Activated CD4-positive, alpha-beta T cell treated with anti-CD3 and anti-CD28 coated beads, Interleukin-2, amount 50 U/mL, for 24 hours (primary cell): ENCODE data around the gene HYAL3.

ENCODE experiments used
- DNase-seq, 2 donors: peaks; one replicate each; pipeline ENCODE4 v3.0.0-alpha.2; 2020; ENCODE audit warnings: low read depth in 1 of 2, low spot score in 1 of 2

HYAL3 gene

DNA sequence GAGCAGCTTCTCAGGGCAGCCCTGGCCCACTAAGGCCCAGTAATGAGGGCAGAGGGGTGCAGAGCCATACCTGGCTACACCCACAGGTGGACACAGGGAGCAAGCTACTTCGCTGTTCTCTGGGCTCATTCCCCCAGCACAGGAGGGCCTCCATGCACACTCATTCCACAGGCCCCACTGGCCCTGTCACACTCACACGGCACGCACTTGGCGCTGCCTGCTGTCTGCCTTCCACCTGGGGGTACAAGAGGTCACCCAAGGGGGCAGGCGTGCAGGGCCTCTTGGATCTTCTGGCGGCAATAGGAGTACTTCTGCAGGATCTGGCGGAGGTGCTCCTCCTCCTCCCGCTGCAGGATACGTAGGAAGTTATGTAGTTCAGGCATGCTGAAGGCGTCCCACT is 31.1 kb upstream of the HYAL3 start:
- no peak for DNase-seq

DNA sequence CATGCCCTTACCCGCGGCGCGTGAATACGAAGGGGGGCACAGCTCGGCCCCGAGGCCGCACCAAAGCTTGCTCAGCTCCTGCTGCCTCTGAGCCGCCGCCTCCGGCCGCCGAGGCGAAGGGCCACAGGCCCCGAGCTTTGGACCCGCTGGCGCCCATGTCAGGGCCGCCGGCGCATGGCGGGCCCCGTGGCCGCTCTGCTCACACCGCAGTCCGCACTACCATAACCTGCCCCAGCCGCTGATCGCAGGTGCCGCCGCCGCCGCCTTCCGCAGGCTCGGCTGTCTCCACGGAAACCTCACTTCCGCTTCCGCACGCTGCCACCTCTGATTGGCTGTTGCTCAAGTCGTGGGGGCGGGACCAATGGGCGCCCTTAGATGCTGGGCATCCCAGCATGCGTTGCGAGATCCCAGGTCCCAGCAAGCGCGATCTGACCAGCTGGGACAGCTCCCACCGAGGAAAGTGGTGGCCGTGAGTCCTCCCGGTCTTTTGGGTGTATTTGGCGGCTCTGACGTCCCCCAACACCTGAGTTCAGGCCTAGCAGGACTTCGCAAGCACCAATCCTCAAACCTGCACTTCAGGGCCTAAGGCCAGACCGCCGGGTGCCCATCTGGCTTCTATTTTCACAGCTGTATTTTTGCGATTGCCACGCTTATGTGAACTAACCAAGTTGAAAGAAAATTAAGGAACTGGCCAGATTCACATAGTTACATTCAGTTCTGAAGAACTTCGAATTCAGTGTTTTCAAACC is 28.9 kb upstream of the HYAL3 start, which contains the start of gene TUSC2:
TSS of gene TUSC2 (minus strand) at position 281 of the 749 bp plus-strand sequence. CDS start at position 157, 124 bp downstream.
- peak; percentile 84 to 94 for DNase-seq

DNA sequence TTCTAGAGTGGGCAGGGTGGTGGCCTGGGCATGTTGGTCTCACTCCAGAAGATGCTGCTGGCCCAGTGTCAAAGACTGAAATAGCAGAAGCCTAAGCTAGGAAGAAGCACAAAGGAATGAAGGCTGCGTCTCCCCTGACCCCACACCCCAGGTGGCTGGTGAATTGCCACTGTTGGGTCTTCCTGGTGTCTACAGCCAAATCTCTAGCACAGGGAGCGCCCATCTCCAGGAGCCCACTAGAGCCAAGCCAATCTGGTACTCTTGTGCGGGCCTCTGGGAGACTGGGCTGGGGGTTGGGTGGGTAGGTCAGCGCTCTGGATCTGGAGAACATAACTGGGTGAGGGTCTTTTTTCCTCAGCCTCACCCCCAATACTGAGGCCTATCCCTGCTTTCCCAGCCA is 27.9 kb upstream of the HYAL3 start:
- DNase-seq = no peak

DNA sequence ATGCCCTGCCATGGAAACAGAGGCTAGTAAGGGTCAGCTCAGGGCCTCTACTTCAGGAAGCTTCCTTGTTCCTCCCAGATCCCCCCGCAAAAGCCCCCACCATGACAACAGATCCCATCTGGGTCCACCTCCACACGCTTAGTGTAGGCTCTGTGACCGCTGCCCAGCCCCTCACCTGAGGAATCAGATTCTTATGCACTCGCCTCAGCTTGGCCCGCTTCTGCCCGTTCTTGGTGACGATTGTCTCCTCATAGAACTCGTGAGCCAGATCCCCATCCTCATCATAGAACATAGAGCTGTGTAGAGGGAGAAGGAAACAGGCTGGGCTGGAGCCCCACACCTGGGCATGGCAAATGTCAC is 27.0 kb upstream of the HYAL3 start:
- DNase-seq = no peak

DNA sequence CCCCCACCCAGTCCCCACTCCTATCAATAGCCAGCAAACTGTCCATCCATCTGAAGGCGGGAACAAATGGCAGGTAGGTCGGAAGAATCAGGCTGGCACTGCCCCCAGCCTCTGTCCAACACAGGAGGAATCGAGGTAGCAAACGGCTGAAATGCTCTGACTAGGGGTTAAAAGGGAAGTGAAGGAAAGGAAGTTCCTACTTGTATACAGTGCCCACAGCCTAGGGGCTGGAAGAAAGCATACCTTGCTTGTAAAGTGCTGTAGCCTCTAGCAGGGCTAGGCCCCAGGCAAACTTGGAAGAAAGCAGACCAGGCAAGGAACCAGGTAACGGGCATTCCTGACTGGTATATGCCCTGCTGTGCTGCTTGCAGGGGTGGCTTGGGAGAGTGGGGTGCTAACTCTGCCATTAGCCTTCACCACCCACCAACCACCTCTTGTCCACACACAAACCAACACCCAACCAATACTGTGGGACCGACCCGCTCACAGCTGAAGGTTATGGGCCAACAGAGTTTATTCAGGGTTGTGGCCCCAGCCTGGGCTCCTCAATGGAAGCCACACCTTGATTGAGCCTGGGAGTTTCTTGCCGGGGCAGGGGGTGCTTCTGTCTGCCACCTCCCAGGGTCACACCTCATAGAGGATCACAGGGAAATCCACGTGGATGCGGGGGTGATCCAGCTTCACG is 26.4 kb upstream of the HYAL3 start:
- no peak for DNase-seq

DNA sequence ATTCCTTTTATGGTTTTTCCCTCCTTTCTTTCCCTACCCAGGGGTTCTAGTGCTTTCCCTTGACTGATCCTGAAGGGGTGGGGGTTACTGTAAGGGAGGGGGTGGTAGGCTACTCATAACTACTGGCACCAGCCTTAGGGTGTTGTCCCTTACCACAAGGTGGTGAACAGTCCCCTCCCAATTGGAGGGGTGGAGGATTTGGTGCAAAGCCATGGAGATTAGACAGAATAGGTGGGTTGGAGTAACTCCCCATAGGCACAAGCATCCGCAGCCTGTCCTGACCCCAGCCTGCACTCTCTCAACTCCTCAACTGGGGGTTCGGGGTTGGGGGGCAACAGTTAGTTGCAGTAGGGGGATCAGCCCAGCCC is 25.9 kb upstream of the HYAL3 start:
- DNase-seq = no peak

DNA sequence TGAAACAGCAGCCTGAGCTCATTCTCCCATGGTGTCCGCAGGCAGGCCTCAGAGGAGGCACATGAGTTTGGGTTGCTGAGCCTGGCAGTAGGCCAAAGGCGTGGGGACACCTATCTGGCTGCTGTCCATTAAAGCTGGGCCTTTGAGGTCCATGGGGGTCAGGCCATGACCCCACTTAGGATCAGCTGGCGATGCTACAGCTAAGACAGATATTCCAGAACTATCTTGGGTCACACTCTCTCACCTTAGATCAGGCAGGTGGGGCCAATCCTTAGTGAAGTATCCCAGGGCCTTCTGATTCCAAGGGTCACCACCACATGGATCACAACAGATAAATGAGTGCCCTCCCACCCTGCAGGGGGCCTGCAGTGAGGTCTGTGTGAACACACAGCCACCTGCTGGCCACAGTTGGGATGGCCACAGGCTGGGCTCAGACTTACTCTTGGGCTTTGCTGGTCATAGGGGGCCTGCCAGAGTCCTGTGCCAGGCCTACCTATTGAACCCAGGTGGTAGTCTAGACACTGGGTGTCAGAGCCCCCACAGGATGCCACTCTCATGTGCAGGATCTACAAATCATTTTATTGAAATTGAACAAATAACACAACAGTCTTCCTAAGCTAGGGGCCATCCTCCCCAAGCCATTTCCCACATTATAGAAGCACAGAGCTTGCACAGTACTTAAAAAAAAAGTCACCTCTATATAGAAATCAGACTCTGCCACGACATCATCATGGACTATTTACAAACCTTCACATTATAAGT is 25.3 kb upstream of the HYAL3 start:
- no peak for DNase-seq

DNA sequence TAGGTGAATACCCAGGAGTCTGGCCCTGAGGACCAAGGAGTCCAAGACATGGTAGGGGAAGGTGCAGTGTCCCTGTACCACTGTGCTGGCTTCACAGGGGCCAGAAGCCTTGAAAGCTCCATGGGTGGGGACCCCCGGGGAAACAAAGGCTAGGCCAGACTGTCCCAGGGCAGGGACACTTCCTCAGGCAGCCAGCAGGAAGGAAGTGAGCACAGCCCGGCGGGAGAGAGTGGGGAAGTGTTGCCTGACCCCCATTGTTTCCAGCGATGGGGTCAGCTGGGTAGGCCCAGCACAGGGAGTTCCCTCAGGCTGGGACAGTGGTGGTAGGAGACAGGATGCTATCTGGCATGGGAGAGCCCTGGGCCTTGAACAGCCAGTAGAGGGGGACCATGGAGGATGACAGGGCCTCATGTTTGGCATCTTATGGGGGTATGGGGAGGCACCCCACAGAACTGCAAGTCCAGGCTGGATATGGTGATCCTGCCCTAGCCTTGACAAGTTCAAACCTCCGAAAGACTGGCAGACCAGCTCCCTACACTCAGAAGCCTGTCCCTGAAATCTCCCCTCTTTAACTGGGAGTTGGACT is 24.5 kb upstream of the HYAL3 start:
- no peak for DNase-seq

DNA sequence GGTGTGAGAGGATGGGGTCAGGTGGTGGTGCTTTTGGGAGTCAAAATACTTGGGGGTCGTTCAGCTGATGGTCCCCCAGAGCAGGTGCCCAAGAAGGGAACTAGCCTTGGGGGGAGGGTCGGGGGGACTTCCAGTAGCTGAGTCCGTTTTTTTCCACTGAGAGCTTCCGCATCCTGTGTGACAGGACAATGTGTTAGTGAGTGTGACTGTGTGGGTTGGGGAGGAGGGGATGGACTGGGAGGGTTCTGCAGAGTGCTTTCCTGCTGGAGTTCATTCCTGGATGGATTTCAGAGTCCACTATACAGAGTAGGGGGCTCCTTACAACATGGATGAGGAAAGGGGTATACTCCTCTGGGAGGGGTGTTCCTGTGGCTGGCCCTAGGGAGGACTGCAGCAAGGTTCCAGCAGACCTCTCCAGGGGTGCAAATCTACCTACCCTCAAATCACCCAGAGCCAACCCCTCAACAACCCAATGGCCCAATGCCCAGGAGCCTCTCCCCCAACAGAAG is 23.9 kb upstream of the HYAL3 start:
- DNase-seq = no peak

DNA sequence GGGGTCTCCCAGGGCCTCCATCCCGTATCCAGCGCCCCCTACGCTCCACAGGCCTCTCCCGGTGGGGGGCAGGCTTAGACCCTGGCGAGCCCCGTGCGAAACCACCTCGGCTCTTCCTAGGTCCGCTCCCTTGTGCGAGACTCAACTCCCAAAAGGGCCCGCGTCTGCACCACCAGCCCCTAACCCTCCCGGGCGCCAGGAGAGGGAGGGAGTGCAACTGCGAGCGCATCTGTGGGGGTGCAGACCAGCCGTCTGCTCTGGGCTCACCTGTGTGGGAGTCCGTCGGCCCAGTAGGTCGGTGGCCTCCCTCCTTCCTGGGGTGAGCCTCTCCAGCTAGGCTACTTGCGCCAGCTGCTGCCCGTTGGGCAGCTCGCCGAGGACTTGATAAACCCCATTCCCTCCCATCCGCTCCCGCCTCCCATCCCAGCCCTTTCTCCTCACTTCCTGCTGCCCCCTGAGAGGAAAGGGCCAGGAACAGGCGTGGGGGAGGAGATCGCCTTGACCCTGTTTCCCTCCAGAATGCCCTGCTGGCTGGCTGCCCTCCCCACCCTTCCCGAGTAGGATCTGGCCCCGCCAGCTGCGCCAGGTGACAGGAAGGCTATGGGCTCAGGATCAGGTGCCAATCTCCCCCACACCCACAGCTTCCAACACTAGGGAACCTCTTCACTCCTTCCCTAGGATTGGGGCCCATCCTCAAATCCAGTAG is 23.3 kb upstream of the HYAL3 start, which contains the start of gene HYAL2:
TSS of gene HYAL2 (minus strand) at position 360 of the 706 bp plus-strand sequence. CDS start 2,256 bp downstream, outside the sequence.
- DNase-seq = no peak

DNA sequence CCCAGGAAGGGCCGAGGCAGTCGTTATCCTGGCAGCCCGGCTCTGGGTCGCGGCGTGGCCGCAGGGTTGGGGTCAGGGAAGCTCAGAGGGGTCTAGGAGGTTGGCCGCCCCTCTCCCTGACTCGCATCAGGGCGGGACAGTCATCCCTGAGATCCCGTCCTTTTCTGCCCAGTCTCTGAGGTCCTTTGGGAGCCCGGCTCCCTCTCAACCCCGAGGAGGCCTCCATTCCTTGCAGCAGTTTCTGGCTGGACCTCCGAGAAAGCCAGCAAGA is 22.8 kb upstream of the HYAL3 start:
- DNase-seq = no peak

DNA sequence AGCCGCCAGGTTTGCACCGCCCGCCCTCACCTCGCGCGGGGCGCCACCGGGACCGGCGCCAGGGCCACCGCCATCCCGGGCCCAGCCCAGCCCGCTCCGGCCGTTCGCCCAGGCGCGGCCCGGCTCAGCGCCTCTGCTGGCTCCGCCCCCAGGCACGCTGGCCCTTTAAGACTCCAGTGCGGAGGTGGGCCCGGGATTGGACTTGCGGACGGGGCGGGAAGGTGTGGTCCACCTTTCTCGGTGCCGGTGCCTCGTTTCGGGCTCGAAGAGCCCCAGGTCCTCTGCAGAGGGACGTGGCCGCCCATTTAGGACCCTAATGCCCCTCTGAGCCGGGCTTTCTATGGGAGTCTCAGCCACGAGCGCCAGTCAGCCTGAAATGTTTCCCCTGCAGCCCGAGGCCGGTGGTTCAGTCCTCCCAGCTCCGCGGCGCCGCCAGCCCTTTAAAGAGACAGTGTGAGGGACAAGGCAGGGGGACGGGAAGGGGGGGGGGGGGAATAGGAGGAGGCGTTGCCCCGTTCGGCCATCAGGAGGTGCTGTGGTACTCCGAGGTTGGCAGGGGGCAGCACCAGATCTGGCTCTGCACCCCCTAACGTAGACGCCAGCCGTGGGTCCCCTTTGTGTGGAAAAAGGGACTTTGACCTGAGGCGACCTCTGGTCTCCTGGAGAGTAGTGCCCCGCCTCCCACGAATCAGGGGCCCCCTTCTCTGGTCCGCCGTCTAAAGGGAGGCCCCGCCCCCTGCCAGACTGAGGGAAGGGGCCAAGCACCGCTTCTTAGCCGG is 22.3 kb upstream of the HYAL3 start:
- DNase-seq = peak; percentile 75 to 78

DNA sequence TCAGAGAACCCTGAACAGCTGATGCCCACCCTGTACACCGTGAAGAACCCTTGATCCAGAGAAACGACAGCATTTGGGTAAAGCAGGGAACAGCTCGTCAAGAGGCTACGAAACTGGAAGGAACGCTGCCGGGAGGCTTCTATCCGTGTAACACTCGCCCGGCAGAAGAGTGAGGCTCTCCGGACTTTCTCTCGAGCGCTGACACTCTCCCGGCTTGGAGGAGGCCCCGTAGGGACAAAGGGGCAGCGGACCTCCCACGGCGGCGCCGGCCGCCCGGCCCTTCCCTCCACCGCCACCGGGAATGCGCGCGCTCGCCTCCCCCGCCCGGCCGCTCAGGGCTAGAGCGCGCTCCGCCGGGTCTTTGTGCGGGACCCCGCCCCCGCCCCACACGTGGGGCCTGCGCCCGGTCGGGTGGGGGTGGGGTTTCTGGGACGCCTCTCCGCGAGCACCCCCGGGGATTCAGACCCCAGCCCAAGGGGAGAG is 21.7 kb upstream of the HYAL3 start:
- DNase-seq = peak in 1 of 2 donors; percentile 47

DNA sequence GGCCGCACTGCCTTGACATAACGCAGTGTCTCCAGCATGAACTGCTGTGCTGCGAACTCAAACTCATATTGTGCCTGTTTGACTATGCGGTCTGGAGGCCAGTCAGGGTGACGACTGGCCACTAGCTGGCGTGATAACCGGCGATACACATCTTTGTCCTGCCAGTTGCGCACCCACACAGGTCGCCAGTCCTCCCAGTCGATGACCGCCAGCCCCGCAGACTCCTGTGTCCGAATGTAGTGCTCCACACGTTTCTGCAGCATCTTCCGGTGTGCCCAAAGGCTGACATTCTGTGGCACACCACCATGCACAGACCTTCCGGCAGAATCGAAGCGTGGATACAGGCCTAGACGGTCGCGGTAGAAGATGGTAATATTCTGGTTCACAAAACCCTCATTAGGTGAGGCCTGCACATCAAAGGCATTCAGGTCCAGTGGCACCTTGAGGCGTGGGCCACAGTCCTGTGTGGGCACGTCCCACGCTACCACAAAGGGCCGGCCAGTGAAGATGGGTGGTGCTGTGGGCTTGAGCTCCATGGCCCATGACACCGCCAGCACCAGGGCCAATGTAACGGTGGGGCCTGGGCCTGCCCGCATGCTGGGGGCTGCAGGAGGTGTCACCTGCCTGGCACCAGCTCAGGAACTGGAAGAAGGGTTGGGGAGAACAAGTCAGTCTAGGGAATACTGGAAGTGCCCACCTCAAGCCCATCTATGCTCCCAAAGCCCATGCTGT is 20.9 kb upstream of the HYAL3 start:
- no peak for DNase-seq

DNA sequence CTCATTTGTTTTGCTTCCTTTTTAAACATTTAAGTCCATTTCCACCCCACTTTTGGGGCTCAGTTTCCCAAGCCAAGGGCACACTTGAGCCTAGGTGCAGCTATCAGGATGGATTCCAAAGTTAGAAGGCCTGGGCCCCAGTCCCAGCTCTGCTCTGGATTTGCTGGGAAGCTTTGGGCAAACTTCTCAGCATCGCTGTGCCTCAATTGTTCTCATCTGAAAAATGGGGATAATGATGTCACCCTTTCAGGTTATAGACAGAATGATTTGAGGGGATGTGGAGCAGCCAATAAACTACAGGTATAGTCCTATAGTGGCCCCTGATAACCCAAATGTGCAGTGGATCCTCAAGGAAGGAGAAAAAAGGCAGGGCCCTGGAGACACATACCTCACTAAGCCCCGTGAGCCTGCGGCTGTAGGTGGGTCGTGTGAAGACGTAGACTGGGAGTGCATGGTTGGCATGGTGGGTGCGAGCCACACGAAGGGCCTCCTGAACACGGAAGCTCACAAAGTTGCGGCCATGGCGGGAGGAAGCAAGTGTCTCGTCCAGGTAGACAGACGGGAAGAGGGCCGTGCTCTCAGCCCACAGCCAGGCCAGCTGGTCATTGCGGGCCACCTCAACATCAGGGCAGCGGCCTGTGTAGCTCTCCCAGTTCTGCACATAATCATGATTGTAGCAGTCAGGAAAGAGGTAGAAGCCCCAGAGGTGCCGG is 20.1 kb upstream of the HYAL3 start:
- DNase-seq = no peak

DNA sequence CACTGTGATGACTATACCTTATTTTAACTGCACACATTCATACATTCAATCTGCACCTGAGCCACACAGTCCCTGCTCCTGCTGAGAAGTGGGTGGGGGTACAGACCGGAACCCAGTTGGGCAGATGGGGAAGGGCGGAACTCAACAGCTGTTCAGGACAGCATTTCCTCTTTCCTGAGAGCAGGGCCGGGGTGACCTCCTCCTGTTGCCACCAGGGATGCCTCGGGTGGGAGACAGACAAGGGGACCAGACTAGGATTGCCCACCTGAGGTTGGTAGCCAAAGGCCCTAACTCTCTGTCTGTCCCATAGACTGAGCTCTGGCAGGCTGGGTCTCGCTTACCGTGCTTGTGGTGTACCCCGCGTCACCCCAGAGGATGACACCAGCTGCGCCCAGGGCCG is 19.4 kb upstream of the HYAL3 start:
- no peak for DNase-seq

DNA sequence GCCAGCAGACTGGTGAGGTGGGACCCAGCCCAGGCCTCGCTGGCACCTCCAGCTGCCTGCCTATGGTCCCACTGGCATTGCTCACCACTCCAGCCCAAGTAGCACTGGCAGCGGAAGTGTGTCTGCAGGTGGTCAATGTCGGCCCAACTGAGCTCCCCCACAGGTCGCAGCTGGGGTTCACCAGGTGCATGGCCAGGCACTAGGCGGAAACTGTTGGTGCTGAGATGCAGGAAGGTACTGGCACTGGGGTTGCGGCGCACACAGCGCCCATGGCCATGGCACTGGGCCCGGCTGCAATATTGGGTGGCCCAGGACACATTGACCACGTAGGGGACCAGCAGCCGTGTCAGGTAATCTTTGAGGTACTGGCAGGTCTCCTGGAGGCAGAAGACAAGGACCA is 19.0 kb upstream of the HYAL3 start:
- DNase-seq = no peak

DNA sequence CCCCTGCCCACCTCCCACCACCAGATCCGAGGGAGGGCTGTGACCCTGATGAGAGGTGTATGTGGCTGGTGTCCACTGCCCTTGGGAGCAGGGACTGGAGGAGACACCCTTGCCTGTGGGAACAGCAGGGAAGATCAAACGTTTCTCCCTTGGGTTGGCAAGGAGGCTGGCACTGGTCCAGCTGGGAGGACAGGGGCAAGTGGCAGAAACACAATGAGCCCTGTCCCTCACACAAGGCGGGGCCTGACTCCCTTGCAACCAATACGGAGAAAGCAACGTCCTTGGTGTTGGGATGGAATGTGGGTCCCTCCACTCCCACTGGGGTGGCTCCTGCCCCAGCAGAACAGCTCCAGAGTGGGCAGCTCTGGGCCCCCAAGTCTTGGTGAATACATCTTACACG is 18.1 kb upstream of the HYAL3 start:
- no peak for DNase-seq
